HG03457 (cell line): ENCODE data around the gene DEFB113.
"Not testable (repeated sequence)": the region's sequence is repeated elsewhere in the genome, so short reads cannot be mapped to it uniquely, and the experiment has no call there.

Experiments
- ATAC-seq: cut with Tn5 transposase; IDR thresholded peaks from one replicate; pipeline ENCODE4 v1.9.1; 2021; ENCODE audit warnings: moderate number of reproducible peaks; ENCODE audit not compliant: unreplicated experiment

DEFB113 gene, protein sequence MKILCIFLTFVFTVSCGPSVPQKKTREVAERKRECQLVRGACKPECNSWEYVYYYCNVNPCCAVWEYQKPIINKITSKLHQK

DNA sequence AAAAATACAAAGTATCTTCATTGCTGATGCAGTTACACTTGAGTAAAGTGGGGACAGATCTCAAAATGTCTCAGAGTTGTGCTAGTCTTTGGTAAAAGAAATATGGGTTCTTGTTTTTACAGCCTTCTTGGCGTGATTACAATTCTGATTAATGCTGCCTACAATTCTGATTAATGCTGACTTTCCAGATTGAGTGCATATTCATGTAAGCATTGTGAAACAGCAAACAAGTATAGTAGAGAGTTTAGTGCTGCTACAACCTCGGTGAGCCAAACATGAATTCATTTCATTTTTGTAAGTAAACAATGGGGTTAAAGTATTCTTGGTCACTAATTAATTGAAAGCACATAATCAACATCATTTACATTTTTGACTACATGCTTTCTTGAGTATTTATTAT is at the start of gene DEFB113:
TSS of gene DEFB113 (minus strand) at position 21 of the 400 bp plus-strand sequence. CDS start at position 21, 0 bp downstream.
- ATAC-seq, result no peak

DNA sequence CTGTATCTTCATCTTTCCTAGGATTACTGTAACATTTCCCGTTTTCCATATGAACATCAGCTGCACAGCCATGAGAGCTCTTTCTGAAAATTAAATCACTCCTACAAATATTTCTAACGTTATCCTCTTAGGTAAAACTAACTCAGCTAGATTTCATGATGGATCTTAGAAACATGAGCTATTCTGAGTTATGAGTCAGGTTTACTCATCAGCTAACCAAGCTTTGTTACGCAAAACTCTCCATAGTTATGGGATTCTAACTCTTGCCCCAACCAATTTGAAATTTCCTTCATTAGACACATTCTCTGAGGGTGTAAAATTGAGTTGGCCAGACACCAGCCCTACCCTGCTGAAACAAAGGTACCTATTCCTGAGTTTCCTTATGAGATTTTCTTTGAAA is 38.4 kb upstream of the DEFB113 start:
- no peak for ATAC-seq

DNA sequence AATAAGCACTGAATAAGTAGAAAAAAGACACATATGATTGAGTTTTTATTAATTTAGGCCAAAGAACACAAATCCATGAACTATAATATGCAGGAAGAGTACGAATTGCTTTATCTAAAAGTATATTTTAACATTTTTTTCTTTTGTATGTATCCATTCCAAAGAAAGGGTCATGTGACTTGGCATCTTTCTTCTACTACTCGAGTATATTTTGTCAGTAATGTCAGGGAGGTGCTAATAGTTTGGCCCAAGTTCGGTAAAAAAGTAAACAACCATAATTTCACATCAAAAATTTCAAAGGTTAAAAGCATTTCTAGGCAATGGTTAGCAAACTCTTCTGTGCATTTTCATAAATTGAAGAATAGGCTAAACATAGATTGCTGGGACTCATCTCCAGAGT is 33.7 kb upstream of the DEFB113 start:
- no peak for ATAC-seq

DNA sequence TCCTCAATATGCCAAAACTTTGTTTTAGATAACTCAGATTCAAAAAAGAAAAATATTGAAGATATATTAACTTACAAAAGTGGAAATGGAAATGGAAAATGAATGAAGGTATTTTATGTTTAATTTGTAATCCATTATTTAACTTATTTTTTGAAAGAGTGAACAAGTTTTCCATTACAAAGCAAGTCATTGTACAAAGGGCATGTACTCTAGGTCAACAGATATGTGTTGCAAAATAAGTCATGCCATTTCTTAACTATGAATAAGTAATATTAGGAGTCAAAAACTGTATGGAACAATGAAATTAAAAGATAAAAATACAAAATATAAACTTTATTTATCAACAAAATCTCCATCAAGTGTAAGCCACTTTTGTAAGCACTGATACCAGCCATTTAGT is 25.9 kb upstream of the DEFB113 start:
- no peak for ATAC-seq

DNA sequence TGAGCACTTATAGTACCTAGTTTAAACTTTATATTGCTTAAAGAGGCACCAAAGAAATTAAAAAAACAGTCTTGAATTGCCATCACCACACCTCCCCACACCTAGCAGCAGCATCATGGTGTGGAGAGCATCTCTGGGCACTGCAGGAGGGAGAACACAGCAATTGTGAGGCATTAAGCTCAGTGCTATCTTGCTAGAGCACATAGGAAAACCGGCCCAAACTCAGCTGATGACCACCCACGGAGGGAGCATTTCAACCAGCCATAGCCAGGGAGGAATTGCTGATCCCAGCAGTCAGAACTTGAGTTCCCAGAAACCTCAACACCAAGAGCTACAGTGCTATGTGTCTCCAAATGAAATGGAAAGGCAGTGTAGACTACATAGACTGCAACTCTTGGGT is 19.5 kb upstream of the DEFB113 start:
- ATAC-seq, result no peak

DNA sequence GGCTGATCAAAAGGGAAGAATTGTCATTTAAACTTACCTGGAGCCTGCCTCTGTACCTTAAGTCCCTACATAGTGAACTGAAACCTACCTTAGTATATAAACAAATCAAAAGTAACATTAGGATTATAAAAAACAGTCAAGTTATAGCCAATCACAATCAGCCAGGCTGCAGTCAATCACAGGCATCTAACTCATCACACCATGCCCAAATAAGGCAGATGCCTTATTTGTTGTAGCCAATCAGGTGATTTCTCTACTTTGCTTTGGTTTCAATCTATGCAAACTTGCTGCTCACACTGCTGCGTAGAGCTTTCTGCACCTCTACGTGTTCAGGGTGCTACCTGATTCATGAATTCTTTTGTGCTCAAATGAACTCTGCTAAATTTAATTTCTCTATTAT is 18.3 kb upstream of the DEFB113 start:
- ATAC-seq, result no peak

DNA sequence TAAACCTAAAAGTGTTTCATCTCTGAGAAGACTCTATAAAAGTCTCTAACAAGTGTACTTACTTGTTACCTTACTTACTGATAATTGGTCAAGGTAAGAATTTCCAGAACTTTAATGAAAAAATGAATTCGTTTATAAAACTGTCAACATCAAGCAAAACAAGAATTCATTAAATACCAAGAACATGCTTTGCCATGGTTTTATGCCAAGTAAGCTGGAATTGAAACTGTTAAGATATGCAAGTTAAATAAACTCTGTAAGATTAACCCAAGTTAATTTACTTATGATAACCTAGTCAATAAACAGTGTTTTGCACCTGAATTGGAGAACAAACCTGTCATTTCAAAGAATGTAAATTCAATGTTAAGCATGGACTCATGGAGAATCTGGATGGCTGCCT is 17.1 kb upstream of the DEFB113 start:
- ATAC-seq, result no peak

DNA sequence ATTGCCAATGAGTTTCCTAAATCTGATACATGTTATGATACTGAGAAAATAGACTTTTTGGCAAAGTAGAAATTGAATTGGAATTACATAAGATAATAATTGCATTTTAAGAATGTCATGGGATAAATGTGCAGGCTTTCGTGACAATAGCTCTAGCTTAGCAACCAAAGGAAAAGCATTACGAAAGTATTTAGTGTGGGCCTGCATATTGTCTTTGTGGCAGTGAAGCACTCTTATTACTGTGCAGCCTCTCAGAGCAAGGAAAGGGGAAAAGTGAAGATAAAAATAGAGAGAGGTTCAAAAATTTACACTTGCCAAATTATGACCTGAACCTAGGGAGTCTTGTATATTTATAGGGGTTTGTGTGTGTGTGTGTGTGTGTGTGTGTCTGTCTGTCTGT is 12.6 kb upstream of the DEFB113 start:
- ATAC-seq, result no peak

DNA sequence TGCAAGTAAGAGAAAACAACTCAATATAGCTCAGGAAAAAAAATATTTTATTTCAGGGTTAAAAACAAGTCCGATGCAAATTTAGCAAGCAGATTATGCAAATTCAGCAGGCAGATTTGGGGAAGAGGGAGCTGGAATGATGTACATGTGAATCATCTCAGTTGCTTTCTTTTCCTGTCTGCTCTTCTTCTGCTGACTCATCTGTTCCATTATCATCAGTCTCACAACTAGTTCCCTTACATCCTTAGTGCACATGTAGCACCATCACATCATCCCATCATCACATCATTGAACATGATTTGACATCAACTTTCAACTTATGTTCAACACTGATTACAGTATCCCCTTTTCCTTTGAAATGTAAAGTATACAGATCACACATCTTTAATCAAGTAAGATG is 11.5 kb upstream of the DEFB113 start:
- ATAC-seq, result peak; percentile 66

DNA sequence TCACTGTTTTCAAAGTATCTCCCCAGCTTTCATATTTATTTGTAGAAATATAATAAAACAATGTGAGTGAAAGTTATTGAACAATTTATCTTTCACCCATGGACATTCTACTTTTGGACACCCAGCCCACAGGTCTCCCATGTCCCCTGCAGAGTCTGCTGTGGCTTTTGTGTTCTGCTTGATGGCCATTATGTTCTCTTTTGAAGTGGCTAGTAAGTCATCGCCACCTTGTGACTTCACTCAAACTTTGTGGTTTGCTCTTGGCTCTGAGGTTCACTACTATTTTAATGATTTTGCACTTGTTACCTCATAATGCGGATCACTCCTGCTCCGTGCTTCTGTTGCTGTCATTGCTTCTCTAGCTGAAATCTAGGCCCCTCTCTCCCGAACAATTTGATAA is 10.2 kb upstream of the DEFB113 start:
- no peak for ATAC-seq

DNA sequence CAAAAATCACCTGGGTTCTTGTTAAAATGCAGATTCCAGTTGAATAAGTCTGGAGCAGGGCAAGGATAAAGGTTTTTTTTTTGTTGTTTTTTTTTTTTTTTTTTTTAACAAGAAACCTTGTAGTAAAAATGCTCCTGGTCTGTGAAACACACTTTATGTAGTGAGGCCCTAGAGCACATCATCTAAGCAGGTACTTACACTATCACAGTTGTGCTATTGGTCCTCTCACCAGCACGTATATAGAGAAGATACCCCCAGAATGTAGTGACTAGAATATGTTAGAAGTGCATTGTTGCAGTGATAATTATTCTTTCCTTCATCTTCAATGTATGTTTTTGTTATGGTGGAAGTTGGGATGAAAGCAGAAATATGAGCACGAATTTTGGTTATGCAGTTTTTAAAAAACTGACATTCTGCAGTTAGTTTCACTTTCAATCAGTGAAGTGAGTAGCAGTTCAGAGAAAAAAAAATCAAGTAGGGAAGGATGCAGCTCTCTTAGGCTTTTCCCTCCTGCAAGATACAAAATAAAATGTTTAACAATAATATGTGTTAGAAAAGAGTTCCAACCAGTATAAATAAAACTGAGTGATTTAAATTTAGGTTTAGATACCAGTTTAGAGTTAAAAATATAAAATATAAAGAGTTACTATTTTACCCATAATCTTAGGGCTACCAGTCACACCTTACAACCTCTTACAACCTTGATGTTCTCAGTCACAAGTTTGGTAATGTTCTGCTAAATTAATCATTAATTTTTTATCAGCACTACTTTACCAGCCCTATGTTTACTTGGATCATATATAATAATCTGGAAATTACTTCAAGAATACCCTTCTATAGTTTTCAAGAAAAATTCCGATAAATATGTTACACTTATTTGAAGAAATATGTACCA is 9.2 kb upstream of the DEFB113 start:
- ATAC-seq, result peak; percentile 33

DNA sequence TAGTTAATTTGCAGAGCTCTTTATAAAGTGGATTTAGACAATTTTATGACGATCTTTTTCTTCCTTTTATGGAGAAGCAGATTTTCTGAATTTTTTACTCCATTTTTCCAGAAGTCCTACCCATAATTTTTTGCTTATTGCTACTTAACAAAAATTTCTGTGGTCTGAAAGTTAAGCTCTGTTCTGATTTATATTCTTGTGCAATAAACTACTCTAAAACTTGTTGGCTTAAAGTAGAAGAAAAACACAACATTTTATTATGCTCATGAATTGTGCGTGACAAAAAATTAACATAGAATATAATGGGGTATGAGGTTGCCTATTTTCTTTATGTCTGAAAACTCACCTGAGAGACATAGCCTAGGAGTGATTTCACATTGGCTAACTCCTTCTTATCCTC is 2.6 kb downstream of the DEFB113 start:
- no peak for ATAC-seq

DNA sequence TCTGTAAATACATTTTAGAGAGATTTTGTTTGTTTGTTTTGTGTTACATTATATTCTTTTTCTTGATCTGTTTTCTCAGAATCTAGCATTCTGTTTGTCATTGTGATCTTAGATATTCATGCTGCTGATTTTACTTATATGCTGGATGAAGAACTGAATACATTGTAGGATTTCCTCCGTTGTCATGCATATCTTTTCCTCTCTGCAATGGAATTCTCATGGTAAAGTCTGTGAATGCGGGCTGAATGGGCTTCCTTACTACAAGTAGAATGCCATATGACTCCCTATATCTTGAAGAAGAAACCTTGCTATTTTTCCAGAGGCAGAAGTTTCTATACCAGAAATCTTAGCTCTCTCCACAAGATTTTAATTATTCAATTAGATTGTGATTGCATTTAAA is 3.1 kb downstream of the DEFB113 start:
- ATAC-seq, result no peak

DNA sequence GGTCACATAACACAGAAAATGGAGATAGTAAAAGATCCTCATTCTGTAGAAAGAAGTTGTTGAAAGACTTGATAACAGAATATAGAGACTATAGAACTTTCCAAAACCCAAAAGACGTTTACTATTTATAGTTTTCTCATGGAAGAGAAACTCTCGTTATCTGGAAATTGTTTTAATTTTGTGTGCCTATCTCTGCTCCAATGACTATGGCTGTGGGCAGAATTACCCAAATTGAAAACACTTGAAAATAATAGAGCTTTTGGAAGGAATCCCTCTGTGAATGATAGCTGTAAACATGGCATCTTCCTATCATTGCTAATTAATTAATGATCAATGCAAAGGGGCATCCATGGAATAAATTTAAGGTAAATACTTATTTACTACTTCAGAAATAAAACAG is 5.4 kb downstream of the DEFB113 start, which contains the start of gene DEFB114:
TSS of gene DEFB114 (minus strand) at position 101 of the 400 bp plus-strand sequence. CDS start at position 42, 59 bp downstream.
- ATAC-seq, result no peak

DNA sequence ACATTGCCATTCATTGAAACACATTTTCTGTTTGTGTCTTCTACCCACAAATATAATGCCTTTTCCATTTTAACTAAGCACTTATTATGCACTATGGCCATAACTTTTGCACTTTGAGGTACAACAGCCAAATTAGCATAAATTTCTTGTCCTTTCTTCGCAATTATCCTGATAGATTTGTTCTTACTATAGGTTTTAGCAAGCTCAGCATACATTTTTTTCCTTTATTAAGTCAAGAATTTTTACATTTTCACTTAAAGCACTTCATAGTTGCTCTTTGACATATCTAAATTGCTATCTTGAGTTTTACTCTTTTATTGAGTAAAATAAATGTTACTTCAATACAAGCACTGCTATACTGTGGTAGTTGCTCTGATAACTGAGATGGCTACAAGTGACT is 11.2 kb downstream of the DEFB113 start:
- ATAC-seq, result no peak

DNA sequence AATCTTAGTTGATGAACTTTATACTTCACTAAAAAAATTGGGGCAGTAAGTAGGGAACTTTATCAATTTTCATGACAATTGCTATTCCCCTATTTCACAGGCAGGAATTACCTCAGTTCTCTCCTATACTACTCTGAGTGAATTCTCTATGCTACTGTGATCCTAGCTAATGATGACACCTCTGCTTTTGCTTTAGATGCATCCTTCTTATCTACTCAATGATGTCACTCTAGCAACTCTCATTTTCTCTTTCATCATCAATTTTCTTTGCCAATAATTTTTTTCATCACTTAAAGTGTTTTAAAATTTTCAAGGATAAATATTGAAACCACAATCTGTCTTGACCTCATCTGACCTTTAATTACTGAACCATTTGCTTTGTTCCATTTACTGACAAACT is 13.6 kb downstream of the DEFB113 start:
- ATAC-seq, result no peak

DNA sequence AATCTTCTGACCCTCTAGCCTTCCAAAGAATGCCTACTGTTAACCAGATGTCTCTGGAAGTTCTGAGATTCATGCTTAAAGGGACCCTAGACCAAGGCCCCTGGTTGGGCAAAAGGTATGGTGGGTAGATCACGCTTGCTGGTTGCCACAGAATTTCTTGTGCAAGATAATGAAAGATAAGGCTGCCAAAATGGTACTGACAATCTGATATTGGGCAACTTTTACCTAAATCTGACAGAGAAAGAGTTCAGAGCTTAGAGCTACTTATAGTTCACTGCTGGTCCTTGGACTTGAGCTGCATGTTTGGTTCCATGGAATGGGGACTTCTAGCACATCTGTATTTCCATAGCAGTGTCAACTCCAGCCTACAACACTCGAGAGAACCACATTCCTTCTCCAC is 17.5 kb downstream of the DEFB113 start:
- no peak for ATAC-seq

DNA sequence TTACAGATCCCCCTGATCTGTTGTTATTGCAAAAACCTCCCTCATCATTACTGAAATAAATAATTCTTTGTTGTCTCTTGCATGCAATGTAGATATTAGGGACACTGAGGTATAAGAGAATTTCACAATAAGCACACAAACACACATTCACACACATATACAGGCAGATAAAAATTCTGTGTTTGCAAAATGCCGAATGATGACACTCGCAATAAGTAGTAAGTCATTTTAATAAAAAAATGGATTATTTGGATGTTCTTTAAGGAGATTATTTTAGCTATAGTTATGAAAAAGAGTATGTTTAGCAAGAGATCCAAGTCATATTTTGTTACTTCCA is 19.0 kb downstream of the DEFB113 start:
- ATAC-seq, result no peak

DNA sequence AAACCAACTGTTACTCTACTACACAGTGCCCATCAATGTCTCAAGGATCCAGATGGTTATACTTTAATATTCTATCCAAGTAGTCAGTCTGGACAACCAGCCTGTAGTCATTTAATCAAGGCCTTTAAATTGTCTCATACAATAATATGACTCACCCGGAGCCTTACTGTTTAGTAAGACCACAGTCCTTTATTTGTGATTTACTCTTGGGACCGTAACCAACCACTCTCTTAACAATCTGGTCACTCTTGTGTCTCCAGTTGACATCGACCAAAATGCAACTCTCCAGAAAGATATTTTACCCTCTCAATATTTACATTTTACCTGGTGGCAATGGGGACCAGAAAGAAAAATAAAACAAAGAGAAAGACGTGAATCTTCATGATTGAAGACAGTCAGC is 20.4 kb downstream of the DEFB113 start:
- no peak for ATAC-seq

DNA sequence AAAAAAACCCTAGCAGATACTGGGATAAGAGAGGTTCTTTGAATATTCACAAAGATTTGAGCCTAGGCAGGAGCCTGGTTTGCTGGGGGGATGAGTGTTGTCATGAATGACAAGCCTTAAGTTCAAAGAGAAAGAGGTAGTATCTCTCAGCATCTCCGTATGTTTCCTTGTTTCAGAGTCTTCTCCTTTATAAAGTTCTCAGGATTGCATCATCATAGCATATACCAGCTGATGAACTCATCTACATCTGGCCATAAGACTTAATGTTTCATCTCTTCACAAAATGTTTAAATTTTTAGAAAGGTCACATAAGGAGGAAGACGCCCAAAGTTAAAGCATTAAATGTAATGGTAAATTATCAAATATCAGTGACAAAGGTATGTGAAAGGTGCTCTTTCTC is 22.6 kb downstream of the DEFB113 start:
- no peak for ATAC-seq

DNA sequence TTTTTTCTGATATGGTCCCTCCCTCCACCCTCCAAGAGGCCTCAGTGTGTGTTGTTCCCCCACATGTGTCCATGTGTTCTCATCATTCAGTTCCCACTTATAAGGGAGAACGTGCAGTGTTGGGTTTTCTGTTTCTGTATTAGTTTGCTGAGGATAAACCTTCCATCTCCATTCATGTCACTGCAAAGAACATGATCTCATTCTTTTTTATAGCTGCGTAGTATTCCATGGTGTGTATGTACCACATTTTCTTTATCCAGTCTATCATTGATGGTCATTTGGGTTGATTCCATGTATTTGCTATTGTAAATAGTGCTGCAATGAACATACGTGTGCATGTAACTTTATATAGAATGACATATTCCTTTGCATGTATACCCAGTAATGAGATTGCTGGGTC is 25.4 kb downstream of the DEFB113 start:
- ATAC-seq, result not testable (repeated sequence)

DNA sequence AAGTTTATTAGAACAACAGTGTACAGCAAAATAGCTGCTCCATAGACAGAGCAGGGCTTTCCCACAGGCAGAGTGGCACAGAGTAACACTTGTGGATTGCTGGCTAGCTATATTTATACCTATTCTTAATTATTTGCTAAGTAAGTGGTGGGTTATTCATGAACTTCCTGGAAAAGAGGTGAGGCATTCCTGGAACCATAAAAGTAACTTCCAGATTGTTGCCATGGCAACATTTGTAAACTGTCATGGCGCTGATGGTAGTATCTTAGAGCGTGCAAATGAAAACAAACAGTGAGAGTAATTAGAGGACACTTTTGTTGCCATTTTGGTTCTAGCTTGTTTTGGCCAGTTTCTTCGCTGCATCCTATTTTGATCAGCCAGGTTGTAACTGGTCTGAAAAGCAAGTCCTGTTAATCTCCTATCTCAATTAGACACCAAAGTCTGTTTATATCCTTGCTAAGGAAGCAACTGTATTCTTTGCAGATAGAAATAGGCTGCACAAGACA is 29.4 kb downstream of the DEFB113 start:
- ATAC-seq, result no peak

DNA sequence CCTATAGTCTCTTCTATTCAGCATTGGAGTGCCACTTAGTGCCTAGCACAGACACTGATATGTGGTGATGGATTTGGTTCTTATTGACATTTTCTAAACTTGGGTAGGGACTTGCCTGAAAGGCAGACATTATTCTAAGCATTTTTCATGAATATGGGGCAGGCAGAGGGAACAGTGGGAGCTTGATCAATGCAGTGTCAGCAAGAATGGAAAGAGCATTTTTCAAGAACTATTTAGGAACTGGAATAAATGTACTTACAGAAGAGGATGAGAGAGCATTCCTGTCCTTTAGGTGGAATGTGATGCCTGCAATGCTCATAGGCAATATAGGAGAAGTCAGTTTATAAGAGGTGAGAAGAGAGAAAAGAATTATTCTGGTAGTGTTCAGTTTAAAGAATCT is 31.6 kb downstream of the DEFB113 start:
- ATAC-seq, result no peak
